Panc1 (cell line): Measurements from ENCODE around the gene GRID2.

Experiments used
- POLR2AphosphoS5 ChIP-seq: IDR thresholded peaks from 2 replicates; pipeline ENCODE4 v1.6.1; 2012; ENCODE audit warnings: mild to moderate bottlenecking, low read depth, low read length, moderate library complexity
- REST ChIP-seq, 2 experiments: IDR thresholded peaks; 2 replicates each; pipeline ENCODE4 v1.6.1; 2011 to 2012; ENCODE audit warnings: low read depth in 2 of 2, control low read depth in 1 of 2, low read length in 1 of 2, mild to moderate bottlenecking in 1 of 2, moderate library complexity in 1 of 2; ENCODE audit not compliant: insufficient read depth in 1 of 2
- TCF7L2 ChIP-seq: IDR thresholded peaks from 2 replicates; pipeline ENCODE4 v1.6.1; 2011; ENCODE audit warnings: mild to moderate bottlenecking, low read depth, low read length, inconsistent platforms
- TF ChIP-seq, protein P1 (sequence below): fragments of 450-650 bp; IDR thresholded peaks from 2 replicates; pipeline ENCODE4 v1.5.1; 2017; ENCODE audit warnings: mild to moderate bottlenecking

GRCh38 chr4:92535599-92535998 is 231.8 kb downstream of the GRID2 start:
- TF ChIP-seq, protein P1, sequence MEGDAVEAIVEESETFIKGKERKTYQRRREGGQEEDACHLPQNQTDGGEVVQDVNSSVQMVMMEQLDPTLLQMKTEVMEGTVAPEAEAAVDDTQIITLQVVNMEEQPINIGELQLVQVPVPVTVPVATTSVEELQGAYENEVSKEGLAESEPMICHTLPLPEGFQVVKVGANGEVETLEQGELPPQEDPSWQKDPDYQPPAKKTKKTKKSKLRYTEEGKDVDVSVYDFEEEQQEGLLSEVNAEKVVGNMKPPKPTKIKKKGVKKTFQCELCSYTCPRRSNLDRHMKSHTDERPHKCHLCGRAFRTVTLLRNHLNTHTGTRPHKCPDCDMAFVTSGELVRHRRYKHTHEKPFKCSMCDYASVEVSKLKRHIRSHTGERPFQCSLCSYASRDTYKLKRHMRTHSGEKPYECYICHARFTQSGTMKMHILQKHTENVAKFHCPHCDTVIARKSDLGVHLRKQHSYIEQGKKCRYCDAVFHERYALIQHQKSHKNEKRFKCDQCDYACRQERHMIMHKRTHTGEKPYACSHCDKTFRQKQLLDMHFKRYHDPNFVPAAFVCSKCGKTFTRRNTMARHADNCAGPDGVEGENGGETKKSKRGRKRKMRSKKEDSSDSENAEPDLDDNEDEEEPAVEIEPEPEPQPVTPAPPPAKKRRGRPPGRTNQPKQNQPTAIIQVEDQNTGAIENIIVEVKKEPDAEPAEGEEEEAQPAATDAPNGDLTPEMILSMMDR = no peak
- TF ChIP-seq POLR2AphosphoS5 (no peak), REST (IDR thresholded peaks at IDR 0.05; ENCODE audit: insufficient read depth in 1 of 2, low read depth in 2 of 2, low read length in 1 of 2) (no peak), TCF7L2 (no peak)
